GM12874 (cell line): Measurements from ENCODE around the gene LSAMP.

ENCODE experiments used
- TF ChIP-seq, protein P1 (sequence below): IDR thresholded peaks from 2 replicates; pipeline ENCODE4 v1.5.1; 2011; ENCODE audit warnings: low read depth, mild to moderate bottlenecking, control low read depth, low read length, moderate library complexity; ENCODE audit not compliant: insufficient read depth

The LSAMP gene

GRCh38 chr3:116356056-116356455 lies 89.2 kb downstream of the LSAMP start:
- TF ChIP-seq, protein P1, sequence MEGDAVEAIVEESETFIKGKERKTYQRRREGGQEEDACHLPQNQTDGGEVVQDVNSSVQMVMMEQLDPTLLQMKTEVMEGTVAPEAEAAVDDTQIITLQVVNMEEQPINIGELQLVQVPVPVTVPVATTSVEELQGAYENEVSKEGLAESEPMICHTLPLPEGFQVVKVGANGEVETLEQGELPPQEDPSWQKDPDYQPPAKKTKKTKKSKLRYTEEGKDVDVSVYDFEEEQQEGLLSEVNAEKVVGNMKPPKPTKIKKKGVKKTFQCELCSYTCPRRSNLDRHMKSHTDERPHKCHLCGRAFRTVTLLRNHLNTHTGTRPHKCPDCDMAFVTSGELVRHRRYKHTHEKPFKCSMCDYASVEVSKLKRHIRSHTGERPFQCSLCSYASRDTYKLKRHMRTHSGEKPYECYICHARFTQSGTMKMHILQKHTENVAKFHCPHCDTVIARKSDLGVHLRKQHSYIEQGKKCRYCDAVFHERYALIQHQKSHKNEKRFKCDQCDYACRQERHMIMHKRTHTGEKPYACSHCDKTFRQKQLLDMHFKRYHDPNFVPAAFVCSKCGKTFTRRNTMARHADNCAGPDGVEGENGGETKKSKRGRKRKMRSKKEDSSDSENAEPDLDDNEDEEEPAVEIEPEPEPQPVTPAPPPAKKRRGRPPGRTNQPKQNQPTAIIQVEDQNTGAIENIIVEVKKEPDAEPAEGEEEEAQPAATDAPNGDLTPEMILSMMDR = no peak

DNA sequence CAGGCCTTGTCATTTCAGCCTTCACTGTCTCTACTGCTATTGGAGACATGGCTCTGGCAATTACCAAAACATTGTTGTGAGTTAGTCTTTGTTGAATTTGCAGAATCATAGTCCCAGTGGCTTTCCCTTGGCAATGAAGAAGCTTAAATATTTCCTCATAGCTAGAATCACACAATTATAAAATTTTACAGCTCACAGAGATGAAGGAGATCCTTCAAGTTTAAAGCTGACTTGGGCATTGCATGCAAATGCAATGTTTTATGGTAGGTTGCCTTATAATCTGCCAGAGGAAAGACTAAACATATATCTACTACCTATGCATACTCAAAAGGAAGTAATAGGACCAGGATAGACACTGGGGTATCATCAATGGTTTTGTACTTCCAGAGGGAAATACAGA lies 90.9 kb downstream of the LSAMP start:
- TF ChIP-seq, protein P1 = no peak

- TF ChIP-seq, protein P1 = no peak
These were observed 95.1 kb downstream of the LSAMP start for GRCh38 chr3:116350119-116350733.

DNA sequence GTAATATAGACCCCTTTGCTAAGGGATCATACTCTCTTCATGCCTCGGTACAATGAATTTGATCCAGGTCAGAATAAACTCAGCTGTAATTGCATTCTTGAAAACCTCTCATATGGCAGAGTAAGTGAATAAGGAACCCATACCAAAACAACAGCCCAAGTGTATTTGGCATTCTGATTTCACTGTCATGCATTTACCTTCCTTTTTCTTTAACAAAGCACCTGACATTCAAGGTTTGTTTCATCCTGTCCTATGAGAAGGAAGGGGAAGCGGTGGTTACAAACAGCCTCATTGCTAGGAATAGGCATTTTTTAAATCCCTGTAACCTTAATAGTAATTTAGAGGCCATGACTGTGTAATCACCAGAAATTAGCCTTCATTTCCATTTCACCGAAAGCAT lies 97.1 kb downstream of the LSAMP start:
- TF ChIP-seq, protein P1 = no peak

DNA sequence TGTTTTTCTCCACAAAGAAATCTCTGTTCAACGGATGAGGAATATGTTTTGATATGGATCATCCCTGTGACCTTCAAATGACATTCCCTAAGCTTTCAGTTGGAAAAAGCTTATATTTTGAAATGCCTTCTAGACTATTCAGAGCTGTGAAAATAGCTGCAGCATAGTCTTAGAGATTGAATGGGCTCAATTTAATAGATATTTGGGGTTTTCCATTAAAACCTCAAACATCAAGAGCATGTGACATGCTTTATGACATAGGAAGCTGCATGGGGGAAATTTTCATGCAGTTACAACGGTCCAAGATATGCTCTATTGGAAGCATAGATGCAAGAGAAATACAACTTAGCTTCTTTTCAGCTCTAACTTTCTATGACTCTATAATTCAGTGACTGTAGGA lies 102.8 kb downstream of the LSAMP start:
- TF ChIP-seq, protein P1 = no peak

DNA sequence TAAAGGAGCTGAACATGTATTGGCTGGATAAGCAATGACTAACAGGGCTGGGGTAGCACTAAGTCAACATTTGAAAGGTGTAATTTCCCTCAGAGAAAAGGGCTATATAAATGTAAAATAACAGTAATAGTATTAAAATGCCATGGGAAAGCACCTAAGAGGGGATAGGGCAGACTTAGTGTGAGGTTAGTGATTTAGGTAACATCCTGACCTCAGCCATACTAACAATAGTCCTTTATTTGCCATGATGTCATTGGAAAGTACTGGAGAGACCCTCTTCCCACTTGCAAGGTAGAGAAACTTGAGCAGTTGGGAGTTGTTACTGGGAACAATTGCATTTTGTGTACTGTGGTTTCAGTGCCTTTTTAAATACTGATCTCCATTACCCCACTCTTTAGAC lies 103.4 kb downstream of the LSAMP start:
- TF ChIP-seq, protein P1 = no peak

DNA sequence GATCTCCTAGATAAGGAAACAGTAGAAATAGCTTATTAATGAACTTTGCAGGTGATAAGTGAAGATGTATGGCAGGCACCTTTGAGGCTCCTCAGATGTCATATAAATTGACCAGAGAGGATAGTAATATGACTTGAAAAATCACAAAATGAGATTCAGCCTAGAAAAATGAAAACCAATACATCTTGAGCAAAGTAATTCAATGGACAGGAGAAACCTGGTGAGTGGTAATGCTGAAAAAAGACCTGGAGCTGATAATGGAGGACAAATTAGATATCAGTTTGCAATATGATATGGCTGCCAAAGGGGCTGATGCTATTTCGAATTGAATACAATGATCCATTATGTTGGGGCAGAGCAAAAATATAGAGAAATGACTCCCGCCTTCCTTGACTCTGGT lies 103.9 kb downstream of the LSAMP start:
- TF ChIP-seq, protein P1 = no peak
